NAMALWA (cell line): ENCODE results near the gene FBN2.
"Not testable (repeated sequence)": the region's sequence is repeated elsewhere in the genome, so short reads cannot be mapped to it uniquely, and the experiment has no call there.

ENCODE experiments used
- DNase-seq: peaks from one replicate; pipeline ENCODE4 v3.0.0-alpha.2; 2015; ENCODE audit warnings: low spot score

The FBN2 gene

DNA sequence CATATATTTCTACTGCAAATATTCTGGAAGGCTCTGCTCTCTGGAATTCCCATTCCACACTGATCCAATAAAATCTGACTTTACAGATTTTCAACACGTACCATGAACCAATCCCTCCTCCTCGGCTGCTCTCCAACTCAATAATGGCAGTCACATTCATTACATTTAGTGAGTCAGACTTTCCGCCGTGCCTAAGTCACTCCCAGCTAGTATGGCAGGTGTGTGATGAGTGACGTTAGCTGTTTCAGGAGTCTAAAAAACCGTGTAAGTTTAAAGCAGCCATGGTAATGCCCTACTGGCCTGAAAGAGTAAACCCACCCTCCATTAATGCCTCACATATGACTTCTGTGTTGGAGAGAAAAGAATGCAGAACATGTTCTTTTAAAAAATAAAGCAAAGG is 3.3 kb downstream of the FBN2 start:
- no peak for DNase-seq

DNA sequence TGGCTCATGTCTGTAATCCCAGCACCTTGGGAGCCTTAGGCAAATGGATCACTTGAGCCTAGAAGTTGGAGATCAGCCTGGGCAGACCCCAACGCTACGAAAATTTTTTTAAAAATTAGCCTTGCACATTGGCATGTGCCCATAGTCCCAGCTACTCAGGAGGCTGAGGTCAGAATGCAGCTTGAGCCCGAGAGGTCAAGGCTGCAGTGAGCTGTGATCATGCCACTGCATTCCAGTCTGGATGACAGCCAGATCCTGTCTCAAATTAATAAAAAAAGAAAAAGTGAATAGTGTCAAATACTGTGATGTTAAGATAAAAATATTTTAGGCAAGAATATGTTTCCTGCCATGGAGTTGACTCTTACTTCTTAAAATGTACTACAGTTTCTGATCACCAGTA is 5.3 kb downstream of the FBN2 start:
- DNase-seq: no peak

GRCh38 chr5:128532127-128532526 is 5.9 kb downstream of the FBN2 start:
- DNase-seq: no peak

DNA sequence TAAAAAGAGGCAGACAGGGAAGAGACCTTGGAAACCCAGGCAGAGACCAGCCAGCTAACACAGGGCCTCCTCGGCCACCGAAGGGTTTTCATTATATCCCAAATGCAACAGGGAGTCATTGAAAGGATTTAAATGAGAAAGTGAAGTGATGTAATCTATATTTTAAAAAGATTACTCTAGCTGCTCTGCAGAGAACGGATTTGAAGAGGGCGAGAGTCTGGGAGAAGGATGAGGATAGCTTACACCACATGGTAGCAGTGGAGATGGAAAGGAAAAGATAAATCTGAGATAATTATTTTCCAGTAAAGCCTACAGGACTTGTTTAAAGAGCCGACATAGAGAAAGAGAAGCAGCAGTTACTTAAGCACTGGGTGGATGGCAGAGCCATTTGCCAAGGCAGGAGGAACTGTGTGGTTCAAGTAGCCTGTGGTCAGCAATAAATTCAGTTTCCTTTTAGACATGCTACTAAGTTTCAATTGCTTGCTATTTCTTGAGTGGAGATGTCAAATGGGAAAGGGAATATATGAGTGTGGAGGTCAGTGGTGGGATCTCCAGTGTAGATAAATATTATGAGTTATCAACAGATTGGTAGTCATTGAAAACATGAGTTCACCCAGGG is 9.3 kb downstream of the FBN2 start:
- no peak for DNase-seq

DNA sequence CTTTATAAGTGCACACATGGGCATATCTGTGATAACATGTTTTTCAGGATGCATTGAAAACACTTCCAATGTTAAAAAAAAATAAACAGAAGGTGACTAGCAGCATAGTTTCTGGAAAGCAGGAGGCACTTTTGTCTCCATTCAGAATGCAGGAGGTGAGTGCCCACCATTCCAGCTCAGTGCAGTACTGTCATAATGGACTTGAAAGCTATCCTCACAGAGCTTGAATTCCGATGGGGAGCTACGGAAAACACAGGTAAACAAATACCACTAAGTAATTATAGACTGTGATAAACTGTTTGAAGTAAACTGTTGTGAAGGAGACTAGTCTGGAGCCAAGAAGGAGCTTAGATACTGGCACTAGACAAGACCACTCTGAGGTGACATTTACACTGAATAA is 9.9 kb downstream of the FBN2 start:
- no peak for DNase-seq

DNA sequence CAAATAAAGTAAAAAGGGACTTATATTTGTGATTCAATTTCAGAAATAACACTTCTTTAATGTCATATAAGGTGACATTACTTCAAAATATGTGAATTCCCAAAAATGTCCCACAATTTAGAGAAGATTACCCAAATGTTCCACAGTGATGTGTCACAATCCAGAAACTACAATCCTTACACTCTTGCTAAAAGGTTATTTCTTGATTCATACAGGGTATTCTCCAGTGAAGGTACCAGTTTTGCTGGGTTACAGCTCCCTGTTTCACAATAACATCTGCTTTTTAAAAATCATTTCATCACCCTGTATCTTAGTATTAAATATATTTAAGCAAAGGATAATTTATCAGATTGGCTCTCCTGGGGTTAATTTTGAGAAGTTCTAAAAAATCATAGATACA is 11.0 kb downstream of the FBN2 start:
- DNase-seq: no peak

- DNase-seq: no peak
Observed at GRCh38 chr5:128522336-128522735, 15.7 kb downstream of the FBN2 start.

- no peak for DNase-seq
Observed at GRCh38 chr5:128519827-128520226, 18.2 kb downstream of the FBN2 start.

DNA sequence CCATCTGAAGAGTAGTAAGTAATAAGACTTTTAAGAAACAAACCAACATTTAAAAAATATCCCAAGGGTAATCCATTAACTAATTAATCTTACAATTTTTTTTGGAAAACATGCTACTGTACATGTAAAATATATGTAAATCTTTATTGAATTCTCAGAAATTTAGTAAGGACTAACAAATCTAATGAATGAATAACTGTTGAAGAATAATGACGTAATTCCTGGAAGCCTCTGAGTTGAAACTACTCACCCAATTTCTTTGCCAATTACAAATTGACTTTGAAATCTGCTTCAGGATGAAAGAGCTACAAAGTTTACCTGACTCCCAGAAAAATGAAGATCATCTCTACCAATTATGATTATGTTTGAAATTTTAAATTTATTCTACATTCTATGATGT is 21.1 kb downstream of the FBN2 start:
- DNase-seq: no peak

DNA sequence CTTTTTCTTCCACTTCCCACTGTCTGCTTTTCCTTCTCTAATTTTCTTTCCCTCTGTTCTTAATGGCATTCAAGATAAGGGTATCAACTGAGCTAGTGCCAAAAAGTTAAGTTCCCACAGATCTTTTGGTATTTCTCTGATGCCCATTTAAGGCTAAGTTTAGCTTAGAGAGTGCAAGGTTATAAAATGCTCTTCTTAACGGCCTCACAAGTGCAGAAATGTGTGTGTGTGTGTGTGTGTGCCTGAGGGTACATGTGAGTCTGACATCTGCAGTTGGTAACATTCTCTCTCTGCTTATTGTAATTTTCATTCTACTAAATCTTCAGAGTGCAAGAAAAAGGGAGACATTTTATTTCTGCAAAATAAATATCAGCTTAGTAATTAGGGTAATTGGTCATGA is 24.2 kb downstream of the FBN2 start:
- no peak for DNase-seq

DNA sequence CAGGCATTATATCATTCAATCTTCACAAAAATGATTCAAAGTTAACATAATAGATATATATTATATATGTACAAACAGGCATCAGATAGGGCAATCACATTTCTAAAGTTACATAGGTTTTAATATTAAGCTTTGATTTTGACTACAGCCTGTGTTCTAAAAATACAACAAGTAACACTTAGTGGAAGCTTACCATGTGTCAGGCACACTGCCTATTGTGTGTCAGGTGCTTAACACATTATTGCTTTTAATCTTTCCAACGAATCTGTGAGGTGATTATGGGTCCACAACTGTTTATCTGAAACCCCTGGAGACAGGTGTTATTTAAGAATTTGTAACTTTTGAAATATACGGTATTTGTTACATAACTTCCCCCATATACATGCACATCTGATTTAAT is 25.2 kb downstream of the FBN2 start:
- no peak for DNase-seq

DNA sequence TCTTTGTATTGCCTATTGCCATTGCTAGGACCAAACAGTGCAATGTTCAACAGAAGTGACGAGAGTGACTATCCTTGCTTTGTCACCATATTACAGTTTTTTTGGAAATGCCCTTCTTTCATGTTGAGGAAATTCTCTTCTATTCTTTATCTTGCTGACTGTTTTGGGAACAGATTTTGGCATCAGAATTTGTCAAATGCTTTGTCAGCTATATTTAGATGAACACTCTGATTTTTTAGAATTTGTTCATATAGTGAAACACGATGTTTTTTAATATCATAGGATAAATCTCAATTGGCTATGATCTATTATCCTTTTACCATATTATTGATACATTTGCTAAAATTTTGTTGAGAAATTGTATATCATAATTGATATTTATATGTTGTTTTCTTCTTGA is 31.4 kb downstream of the FBN2 start:
- DNase-seq: no peak

GRCh38 chr5:128503727-128504126 is 34.3 kb downstream of the FBN2 start:
- DNase-seq: not testable (repeated sequence)

- DNase-seq: peak; percentile 49
Observed at GRCh38 chr5:128498844-128499455, 39.1 kb downstream of the FBN2 start.

GRCh38 chr5:128494516-128494915 is 43.5 kb downstream of the FBN2 start:
- DNase-seq: peak; percentile 11

- DNase-seq: no peak
Observed at GRCh38 chr5:128493657-128494329, 44.3 kb downstream of the FBN2 start.

DNA sequence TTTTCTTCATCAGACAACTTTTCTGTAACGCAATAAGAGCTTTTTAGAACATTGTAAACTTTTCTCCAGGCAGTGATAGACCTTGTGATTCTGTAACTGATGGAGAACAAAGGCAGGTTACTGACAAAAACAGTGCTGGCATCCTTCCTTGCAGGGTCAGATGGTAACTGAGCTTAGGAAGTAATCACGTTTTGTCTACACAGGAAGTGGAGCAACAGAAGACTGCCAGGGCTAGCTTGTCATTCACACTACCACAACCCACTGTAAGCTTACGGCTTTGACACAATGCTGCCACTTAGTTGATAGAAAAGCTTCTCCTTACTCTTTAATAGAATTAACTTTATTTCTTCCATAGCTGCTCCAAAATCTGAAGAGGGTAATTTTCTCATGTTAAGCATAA is 46.8 kb downstream of the FBN2 start:
- no peak for DNase-seq

GRCh38 chr5:128490761-128491160 is 47.3 kb downstream of the FBN2 start:
- DNase-seq: no peak

- DNase-seq: no peak
Observed at GRCh38 chr5:128487041-128487440, 51.0 kb downstream of the FBN2 start.

GRCh38 chr5:128483738-128484137 is 54.3 kb downstream of the FBN2 start:
- no peak for DNase-seq

DNA sequence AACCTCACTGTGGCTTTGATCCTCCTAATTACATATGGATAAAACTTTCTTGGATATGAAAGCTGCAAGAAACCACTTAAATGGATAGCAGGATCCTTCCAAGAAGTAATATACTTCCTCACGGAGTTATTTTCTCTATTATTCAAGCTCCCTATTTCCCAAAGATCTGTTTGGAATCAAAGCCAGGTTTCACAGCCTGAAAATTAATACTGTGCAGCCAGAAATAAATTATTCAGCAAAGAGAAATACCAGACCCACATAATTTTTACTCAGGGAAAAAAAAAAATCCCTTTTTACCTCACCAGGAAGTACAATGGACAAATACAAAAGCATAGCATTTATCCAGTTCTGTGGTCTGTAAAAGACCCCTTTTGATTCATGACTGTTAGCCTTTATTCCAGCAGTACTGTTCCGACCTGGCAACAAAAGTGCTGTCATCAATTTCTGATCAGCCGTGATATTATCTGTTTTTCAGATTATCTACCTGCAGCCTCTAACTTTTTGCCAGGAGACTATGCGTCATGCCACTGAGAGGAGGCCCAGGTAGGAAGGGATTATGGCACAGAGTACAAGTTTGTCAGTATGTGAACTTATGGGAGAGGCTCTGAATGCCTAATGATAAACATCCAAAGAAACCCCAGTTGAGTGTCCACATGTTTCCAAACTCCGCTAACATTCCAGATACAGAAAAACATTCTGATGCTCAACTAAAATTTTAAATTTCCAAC is 57.0 kb downstream of the FBN2 start:
- DNase-seq: no peak

DNA sequence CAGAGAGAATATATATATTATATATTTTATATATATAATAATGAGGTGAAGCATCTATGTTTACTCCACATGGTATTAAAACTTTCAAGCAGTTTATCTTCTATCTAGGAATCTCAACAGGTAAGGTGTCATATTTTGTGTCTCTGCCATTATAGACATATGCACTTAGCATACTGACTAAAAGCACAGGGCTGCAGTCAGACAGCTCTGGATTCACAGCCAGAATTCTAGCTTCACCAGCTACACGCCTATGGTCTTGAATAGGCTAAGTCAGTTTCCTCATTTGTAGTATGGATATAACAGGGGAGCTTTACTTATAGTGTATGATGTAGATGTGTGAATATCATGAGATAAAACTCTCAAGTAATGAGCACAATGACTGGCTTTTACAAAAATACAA is 57.9 kb downstream of the FBN2 start:
- DNase-seq: no peak
